GM19023 (cell line): ENCODE measurements around the gene UTP25.

ENCODE experiments used
- ATAC-seq: cut with Tn5 transposase; IDR thresholded peaks from one replicate; pipeline ENCODE4 v1.9.1; 2021; ENCODE audit warnings: mild to moderate bottlenecking, moderate library complexity; ENCODE audit not compliant: unreplicated experiment

UTP25 gene

DNA sequence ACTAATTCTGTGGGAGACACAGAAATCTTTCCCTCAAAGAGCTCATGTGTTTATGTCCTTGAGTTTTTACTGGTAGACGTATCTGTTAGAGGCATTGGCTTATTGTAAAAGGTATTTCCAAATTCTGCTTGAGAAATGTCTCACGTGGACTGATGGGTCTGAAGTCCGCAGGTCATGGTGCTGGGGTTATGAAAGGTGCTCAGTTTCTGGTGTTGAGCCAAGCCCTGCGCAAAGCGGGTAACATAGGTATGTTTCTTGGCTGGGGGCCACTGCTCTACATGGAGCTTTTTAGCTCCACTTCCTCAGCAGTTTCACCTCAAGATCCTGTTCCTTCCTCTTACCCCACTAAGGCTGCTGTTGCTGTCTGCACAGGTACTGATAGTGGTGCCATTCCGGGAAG is 10.8 kb downstream of the UTP25 start:
- no peak for ATAC-seq

DNA sequence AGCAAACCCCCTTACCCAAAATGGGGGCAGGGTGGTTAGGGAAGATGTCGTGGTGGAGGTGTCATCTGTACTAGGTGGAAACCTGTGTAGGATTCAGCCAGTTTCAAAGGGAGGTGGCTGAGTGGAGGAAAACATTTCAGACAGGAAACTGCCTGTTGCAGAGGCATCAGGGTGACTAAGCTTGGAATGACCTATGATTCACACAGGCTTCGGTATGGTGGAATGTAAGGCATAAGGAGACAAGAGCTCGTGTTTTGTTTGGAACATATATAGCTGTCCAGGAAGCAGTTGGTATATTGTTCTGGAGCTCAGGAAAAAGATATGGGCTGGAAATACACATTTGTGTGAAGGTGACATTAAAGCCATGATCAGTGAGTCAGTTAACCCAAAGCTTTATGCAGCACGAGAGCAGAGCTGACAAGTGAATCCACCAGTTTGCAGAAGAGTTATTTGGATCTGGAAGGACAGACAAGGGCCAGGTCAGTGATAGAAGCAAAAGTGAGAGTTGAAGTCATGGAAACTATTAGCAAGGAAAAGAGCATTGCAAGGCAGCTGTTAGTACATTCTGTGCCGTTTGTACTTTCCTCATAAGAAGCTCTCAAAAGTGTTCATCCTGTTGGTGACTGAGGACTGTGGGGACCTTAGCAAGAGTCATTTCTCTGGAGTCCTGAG is 12.2 kb downstream of the UTP25 start:
- ATAC-seq = no peak

DNA sequence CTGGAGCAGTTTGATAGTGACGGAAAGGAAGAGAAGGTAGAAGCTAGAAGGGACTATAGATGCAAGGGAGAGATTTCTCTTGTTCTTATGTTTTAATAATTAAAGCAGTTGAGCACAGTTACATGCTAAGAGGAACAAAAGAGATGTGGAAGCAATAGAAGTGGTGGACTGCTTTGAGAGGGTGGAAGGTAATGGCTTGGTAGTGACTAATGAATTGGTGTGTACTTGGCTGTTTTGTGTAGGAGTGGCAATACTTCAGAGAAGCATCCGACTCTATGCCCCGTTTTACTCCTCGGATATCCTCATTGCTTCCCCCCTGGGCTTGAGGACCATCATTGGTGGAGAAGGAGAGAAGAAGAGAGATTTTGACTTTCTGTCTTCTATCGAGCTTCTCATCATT is 12.8 kb downstream of the UTP25 start:
- no peak for ATAC-seq

DNA sequence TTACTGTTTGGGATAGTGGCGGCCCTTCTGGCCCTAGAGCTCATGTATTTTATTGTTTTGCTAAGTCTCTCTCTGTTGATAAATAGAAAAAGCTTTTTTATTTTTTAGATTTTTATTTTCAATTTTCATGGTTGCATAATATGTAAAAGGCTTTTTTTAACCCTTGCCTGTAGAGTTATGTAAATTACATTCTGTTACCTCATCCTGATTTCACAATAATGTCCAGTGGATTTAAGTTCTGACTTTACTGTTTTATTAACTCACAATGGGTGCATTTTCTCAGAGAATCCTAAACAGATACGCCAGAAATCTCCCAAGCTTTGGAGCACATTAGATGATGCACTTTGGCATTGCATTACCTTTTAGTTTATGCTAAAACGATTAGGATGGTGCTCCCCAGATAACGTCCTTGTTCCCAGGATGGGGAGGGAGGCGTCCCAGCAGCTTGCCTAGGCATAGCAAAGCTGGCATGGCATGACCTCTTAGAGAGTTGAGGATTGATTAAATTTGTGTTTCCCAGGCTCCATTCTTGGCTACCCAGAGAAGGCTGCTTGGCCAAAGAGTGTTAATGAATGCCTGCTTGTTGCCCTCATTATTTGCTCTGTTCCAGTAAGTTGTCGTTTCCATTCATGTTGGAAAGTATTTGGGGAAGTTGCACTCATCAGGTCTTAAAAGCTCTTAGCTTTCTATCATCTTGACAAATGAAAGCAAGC is 17.1 kb downstream of the UTP25 start:
- ATAC-seq = no peak

DNA sequence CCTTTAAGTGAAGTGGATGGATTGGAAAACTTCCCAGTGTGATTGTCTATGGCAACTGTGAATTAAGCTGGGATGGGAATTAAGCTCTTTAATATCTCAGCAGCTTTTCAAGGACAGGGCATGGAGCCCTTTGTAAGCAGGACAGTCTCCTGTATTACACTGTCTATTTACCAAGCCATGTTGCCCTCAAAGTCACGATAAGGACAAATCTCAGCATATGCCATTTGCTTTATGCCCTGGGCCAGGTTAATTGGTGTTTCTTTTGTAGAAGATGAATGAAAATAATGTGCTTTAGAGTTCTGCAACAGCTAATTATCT is 17.6 kb downstream of the UTP25 start:
- ATAC-seq = no peak

DNA sequence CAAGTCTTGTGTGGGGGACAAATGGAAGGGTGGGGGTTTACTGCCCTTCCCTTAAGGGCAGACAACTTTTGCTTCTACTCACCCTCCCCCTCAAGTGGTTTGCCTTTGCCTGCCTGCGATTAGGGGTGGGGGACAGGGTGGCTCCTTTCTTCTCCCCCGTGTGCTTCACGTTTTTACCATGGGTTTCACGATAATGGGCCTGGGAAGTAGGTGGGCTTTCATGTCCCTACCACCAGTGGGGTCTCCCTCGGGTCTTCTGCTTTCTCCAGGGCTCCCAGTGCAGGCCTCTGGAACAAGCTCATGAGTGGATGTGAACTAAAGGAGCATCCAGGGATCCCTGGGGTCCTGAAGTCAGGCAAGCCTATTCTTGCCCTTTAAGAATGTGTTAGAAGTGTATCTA is 21.6 kb downstream of the UTP25 start:
- ATAC-seq = no peak

DNA sequence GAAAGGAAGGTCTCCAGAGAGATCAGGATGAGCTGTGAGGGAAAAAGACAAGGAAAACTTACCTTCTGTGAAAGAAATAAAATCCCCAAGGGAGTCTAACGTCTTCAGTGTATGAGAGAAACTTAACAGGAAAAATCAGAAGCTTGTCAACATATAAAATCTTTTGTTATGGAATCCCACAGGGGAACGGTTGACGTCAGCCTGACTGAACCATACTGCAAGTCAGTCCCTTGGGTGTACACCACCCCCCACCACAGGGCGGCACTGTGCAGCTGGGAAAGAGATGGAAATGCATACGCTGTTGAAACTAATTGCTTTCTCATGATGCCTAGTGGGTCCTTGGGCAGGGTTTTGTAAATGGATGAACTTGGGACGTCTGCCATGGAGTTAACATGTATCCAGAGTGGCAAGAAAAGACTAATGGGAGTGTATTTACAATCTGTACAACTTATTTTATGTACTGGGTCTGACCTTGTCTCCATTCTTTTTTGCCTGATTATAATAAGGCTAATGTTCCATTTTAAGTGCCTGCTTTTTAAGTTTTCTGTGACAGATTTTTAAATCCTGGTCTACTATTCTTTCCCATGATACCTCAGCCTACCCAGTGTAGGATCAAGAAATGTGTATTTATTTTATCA is 22.7 kb downstream of the UTP25 start:
- peak; percentile 73 for ATAC-seq

DNA sequence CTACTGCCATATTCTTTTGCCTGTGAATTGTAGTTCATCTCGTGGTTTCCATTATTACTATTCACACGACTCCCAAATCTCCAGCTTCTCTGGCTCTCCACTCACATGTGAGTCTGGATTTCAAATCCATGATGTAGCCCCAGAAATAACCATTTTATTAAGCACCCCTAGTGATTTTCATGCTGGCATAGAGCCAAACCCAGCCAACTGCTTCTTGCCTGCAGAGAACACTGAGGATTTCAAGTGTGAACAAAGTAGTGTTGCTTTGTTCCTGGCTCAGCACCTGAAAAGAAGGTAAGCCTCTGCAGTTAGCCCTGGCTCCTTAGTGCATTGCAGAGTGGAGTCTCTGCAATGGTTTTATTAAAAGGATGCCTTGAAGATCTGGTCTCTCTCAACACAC is 25.9 kb downstream of the UTP25 start:
- ATAC-seq = no peak

DNA sequence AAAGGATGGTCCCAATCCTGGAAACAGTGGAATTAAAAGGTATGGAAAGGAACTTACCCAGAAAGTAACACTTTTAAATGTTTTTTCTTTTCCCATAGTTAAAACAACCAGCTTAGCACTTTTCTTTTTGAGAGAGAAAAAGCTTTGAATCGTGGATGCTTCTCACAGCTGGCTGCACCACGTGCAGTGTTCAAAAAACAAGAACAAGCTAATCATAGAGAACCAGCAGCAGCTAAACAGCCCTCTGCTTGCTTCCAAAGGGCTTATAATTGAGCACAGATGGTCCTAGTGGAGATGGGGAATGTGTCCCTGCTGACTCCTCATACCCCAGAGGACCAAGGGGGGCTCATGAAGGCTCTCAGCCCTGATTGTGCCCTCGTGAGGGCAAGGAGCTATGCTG is 26.4 kb downstream of the UTP25 start:
- ATAC-seq = no peak

DNA sequence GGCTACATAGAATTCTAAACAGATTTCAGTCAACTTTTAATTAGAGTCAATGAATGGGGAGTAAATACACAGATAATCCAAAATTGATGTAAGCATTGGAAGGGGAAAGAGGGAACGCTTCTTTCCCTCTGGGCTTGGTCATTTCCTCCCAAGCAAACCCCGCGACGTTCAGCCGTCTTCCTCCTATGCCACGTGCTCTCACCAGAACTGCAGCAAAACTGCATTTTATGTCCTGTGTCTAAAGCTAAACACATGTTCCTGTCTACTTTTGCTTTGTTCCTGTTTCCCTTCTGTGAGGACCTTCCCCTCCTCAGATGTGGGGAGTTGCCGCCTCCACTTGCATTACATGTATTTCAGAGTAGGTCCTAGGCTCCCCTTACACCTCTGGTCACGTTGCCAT is 27.2 kb downstream of the UTP25 start:
- no peak for ATAC-seq

DNA sequence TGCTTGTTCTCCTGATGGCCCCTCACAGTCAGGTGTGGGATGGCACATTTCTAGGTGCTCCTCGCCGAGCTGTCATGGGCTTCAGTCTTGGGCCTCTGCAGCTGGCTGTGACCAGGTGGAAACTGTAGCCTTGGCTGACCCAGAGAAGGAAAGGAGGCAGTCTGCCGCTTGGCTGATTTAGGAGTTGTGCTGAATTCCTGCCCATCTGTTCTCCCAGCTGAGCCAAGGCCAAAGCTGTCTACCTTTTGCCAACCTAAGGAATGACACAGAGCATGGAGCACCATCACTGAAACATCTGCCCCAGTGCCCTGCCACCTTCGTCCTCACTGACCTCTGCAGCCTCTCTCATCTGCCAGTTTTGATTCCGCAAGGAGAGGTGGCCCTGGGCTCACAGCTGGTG is 27.9 kb downstream of the UTP25 start:
- ATAC-seq = no peak

DNA sequence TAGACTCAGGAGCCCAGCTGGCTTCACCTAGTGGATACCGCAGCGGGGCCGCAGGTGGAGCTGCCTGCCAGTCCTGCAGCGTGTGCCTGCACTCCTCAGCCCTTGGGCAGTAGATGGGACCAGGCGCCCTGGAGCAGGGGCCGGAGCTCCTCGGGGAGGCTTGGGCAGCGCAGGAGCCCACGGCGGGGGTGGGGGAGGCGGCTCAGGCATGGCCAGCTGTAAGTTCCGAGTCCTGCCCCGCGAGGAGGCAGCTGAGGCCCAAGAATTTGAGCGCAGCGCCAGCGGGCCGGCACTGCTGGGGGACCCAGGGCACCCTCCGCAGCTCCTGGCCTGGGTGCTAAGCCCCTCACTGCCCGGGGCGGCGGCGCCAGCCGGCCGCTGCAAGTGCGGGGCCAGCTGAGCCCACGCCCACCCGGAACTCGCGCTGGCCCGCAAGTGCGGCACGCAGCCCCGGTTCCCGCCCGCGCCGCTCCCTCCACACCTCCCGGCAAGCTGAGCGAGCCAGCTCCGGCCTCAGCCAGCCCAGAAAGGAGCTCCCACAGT is 30.9 kb downstream of the UTP25 start:
- no peak for ATAC-seq

DNA sequence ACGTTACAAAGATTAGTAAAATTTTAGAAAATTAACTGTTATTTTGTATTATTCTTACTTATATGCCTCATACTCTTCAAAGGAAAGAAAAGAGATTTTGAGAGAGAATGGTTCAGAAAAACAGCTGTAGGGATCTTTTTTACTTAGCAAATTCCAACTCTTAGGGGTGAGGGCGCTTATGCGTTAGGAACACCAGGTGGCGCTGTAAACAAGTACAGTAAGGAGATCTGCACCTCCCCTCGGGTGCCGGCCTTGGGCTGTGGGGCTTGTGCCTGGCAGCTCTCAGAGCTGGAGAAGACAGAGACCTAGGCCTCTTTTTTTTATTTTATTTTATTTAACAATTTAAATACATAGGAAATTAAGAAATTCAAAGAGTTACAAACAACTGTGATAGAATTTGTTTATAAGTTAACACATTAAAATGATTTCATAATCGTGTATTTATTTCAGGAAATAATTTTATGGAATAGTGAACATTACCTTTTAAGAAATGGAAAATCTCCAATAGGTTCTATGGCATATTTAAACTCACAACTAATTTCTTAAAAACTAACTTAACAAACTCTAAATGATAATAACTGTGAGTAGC is 32.6 kb downstream of the UTP25 start:
- peak; percentile 89 for ATAC-seq

DNA sequence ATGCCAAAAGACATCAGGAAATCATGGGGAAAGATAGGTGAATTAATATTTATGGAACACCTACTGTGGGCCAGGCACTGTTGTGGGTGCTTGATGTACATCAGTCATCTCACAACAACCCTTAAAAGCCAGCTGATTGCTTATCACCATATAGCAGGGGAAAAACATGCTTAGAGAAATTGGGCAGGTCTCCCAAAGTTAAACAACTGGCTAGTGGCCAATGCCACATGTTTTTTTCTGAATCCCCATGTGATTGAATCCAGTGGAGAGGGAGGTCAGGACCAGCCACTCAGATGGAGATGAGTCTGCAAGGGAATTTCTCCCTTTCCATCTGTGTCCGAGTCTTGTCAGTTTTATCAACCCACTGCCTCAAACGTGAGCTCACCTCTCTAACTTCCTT is 33.5 kb downstream of the UTP25 start:
- ATAC-seq = no peak

DNA sequence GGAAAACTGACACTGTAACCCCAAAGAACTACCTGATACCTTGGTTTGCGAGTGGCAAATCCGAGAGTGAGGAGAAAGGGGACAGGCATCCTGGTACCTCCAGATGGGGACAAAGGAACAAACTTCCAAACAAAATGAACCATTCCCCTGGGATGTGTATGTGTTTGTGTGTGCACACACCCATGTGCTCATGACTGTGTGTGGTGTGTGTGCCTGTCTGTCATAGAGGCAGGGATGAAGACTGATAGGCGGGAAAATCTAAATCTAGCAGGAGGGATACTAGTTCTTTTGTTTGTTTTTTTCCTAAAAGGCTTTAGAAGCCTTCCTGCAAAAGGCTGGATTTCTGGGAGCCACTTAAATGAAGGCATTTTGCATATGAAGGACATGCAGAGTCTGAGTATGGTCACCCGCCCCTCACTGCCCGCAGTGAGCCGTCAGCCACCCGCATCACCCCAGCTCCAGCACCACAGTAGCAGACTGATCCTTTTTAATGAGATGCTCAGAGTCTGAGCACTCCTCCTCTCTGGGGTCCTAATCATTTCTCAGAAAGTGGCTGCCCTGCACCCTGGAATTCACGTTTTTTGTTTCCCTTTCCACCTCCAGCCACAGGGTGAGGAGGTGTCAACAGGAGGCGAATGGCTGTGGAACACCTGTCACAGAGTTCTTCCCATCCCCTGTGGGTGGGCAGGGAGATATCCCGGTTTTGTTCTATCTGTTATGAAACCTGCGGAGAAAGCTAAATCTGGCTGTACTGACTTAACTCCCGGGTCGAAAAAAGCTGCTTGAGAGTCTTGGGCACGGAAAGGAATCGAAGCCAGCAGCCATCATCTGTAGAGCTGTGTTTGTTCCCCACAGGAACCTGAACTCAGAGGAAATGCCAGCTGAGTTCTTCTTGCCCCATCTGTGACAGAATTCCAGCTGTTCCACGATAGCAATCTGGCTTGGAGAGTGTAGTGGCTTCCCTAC is 34.9 kb downstream of the UTP25 start:
- no peak for ATAC-seq

DNA sequence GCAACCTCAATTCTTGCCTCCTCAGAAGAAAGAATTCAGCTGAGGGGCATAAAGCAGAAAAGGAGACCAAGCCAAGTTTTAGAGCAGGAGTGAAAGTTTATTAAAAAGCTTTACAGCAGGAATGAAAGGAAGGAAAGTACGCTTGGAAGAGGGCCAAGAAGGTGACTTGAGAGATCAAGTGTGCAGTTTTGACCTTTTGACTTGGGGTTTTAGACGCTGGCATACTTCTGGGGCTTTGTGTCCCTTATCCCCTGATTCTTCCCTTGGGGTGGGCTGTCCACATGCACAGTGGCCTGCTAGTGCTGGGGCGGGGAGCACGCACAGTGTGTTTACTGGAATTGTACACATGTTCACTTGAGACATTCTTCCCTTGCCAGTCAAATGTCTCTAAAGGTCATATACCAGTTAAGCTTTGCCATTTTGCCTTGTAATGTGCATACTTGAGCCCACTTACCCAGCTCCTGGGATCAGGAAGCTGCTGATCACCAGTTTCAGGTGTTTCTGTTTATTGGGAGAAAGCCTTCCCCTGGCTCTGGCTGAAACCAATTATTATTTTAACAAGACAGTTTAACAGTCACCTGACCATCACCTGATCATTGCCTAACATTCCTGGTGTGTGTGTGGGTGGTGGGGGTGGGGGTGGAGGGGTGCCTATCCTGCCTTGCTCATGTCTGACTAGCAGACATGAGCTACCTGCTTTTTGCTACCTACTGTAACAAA is 36.2 kb downstream of the UTP25 start:
- no peak for ATAC-seq

DNA sequence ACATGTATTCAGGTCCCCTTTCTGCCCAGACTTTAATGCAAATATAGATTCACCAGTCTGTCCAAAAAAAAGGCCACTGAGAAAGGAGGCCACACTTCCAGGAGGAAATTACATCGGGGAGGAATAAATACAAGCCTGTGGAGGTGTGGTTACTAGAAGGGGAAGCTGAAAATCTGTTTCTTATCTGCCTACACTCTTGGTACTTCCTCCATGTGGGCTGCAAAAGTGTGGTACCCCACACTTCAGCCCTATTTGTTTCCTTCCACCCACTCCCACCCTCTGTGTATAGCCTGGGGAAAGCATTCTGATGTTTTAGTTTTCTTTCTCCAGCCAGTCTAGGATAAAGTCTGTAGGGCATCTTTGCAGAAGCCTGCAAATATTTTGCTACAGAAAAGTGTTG is 38.4 kb downstream of the UTP25 start:
- no peak for ATAC-seq

DNA sequence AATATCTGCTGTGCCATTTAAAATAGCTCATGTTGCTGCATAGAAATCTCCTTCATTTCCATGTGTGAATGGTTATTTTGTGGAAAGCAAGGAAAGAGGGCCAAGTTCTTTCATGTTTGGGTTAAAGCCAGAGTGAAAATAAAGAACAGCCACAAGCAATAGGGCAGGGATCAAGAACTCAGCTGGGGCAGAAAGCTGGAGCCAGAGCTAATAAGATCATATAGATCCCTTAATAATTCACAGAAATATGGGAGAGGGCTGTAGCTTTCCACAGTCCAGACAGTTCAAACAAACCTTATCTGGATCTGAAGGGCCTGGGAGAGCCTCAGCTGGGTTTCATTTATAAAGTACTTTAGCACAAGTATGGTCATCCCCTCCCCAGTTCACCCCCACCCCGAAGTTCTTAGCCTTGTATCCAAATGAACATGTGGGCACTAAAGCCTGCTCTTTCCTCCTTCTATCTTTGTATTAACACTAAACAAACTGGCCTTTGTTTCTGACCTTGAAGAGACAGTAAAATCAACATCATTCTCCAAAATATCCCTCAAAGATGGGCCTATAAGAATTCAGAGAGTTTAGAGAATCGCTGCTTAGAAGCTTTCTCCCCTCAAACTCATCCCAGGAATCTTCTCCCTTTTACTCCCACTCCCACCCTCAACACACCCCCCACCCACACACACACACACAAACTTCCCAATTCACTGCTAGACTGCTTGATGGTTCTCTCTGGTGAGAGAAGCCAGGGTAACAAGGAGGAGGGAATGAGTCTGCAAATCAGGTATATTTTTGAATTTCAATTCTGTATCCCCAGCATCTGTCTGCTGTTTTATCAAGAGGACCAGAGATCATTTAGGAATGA is 41.7 kb downstream of the UTP25 start:
- ATAC-seq = no peak

DNA sequence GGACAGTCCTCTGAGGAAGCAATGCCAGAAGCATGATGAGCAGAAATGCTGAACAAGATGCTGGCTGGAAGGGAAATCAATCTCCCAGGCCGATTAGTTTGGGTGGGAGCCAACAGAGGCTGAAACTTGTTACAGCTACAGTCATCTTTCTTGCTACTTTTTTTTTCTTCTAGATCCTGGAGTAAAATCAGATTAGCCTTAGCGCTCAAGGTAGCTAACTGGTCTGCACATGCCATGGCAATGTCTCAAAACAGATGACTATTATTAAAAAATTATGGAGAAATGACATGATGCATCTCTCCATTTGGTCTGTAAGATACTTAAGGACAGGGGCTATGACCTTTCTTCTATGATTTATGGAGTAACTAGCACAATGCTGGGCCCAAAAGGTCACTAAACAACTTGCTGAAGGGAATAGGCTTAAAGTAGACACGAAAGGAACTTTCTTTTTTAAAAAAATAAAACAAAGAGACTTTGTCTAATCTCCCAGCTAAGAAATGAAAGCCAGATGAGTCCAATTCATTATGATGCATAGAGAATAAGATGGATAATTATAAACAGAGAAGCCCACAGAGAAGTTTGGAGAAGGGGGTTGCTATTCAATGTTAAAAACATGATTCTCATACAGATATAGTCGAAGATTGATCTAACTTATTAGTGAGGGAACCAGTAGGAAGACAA is 42.5 kb downstream of the UTP25 start:
- no peak for ATAC-seq
